Measurements from ENCODE around the gene CREB3L2. TPM values are rescaled to one million over a fixed set of nuclear protein-coding genes. Genes with fewer than 3 reads are reported as not detected.

Gene CREB3L2
- total and polyA plus RNA-seq, 2 of the 13 experiments (the other 11 are each of a cell fraction or from before 2014, with no cell fraction given) = 22.1 to 41.1 TPM

DNA sequence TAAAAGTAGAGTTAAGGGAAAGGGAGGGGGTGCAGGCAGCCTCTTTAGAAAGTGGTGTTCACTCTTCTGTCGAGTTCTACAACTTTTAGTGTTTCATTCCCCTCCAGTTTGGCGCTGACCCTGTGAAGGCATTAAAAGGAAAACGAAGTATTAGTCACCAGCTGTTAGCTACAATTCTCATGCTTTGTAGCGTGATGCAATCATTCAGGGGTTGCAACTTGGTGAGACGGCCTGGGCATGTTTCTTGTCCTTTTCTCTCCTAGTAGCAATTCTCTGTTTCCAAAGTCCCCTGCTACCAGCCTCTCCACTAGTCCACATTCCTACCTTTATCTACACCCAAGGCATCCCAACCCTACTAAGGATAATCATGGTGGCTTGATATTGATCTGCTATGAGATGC lies 121.5 kb downstream of the CREB3L2 start:
- intact Hi-C loops (cut with micrococcal nuclease; ENCODE audit: unreplicated experiment) = no loop called here
- no peaks in the 10 kb centered on the region for H3K79me2 ChIP-seq (ENCODE audit: insufficient read depth, low read length)
- peak; percentile 41; the same call in 1 of the 2 replicates for TF ChIP-seq CEBPB (IDR thresholded peaks at IDR 0.05; ENCODE audit: borderline replicate concordance, low read depth, low read length)
- no peak for TF ChIP-seq FOXK1 (CRISPR knock-in tag; IDR thresholded peaks at IDR 0.05; ENCODE audit: borderline replicate concordance, low read depth)
- H3K4me3 ChIP-seq (replicated peaks in 1 of 3; ENCODE audit: insufficient read depth in 1 of 3, low read depth in 2 of 3, low read length in 3 of 3) = no peak overlapping the region
- no peak overlapping the region for H3K4me2 ChIP-seq (ENCODE audit: low read depth, low read length)
- DNase-seq (ENCODE audit: low spot score) = no peak
- in situ Hi-C loops (cut with HindIII; ENCODE audit: extremely low pct_ligation_motif_present, low pct_unique_long_range_greater_than_20kb) = no loop called here
- H3K9ac ChIP-seq (ENCODE audit: insufficient read depth, low read depth, low read length) = no peak overlapping the region
- ATAC-seq = no peak
- H3K4me1 ChIP-seq (ENCODE audit: insufficient read depth, low read length) = no peaks in the 10 kb centered on the region
- no peak overlapping the region for H2AFZ ChIP-seq (ENCODE audit: low read length)
- CTCF ChIA-PET (ENCODE audit: low intra/inter-chr PET ratio, low total read pairs) = no interaction called here
- POLR2A ChIA-PET = no interaction called here
- 94% methylated on average over 5 of the region's 5 CpGs for WGBS (ENCODE audit: low lambda C conversion rate)
- H3K27me3 ChIP-seq (ENCODE audit: control insufficient read depth in 1 of 2, insufficient read depth in 2 of 2, low read length in 2 of 2) = no peaks in the 10 kb centered on the region
- no peak for FAIRE-seq
- peaks cover 41 to 91% of the 10 kb centered on the region in 2 experiments for H3K36me3 ChIP-seq (replicated peaks in 1 of 2; ENCODE audit: control insufficient read depth in 1 of 2, insufficient read depth in 2 of 2, low read length in 2 of 2)
- no peak overlapping the region for H3K27ac ChIP-seq (ENCODE audit: extremely low read length, insufficient read depth, low read length)
- no peaks in the 10 kb centered on the region for H4K20me1 ChIP-seq (ENCODE audit: insufficient read depth, low read length)
- BruUV-seq (replicated peaks) = no TSS peak
- no peaks in the 10 kb centered on the region for H3K9me3 ChIP-seq (ENCODE audit: low read length)

- ChIA-PET POLR2A (no interaction called here), CTCF (ENCODE audit: low intra/inter-chr PET ratio, low total read pairs) (no interaction called here)
- Histone ChIP-seq H3K36me3 (replicated peaks in 1 of 2; ENCODE audit: control insufficient read depth in 1 of 2, insufficient read depth in 2 of 2, low read length in 2 of 2) (peaks cover 35 to 87% of the 10 kb centered on the region in 2 experiments), H4K20me1 (ENCODE audit: insufficient read depth, low read length) (no peaks in the 10 kb centered on the region), H2AFZ (ENCODE audit: low read length) (no peak overlapping the region), H3K27ac (ENCODE audit: extremely low read length, insufficient read depth, low read length) (no peak overlapping the region), H3K9me3 (ENCODE audit: low read length) (no peaks in the 10 kb centered on the region), H3K79me2 (ENCODE audit: insufficient read depth, low read length) (no peaks in the 10 kb centered on the region), H3K27me3 (ENCODE audit: control insufficient read depth in 1 of 2, insufficient read depth in 2 of 2, low read length in 2 of 2) (no peaks in the 10 kb centered on the region), H3K4me1 (ENCODE audit: insufficient read depth, low read length) (no peaks in the 10 kb centered on the region), H3K9ac (ENCODE audit: insufficient read depth, low read depth, low read length) (no peak overlapping the region), H3K4me3 (replicated peaks in 1 of 3; ENCODE audit: insufficient read depth in 1 of 3, low read depth in 2 of 3, low read length in 3 of 3) (no peak overlapping the region), H3K4me2 (ENCODE audit: low read depth, low read length) (no peak overlapping the region)
- no peak for TF ChIP-seq ZNF597 (CRISPR knock-in tag; IDR thresholded peaks at IDR 0.05)
- no peak for TF ChIP-seq BORCS8-MEF2B (CRISPR knock-in tag; IDR thresholded peaks at IDR 0.05)
- no peak for TF ChIP-seq GLMP (CRISPR knock-in tag; IDR thresholded peaks at IDR 0.05; ENCODE audit: borderline replicate concordance)
- no peak for TF ChIP-seq ZBTB7A (CRISPR knock-in tag; IDR thresholded peaks at IDR 0.05)
- peak; percentile 24 for TF ChIP-seq AGO2 (optimal IDR thresholded peaks at IDR 0.05; ENCODE audit: low read depth, low read length)
- in situ Hi-C loops (cut with HindIII; ENCODE audit: extremely low pct_ligation_motif_present, low pct_unique_long_range_greater_than_20kb) = no loop called here
- intact Hi-C loops (cut with micrococcal nuclease; ENCODE audit: unreplicated experiment) = no loop called here
- no peak for FAIRE-seq
- DNase-seq (ENCODE audit: low spot score) = no peak
- WGBS (ENCODE audit: low lambda C conversion rate) = 97% methylated on average over 20 of the region's 20 CpGs
- no TSS peak for BruUV-seq (replicated peaks)
- no peak for ATAC-seq
These were observed 122.3 kb downstream of the CREB3L2 start for GRCh38 chr7:137879357-137880158.
